BJ (cell line): ENCODE results near the gene ECT2. TPM values are rescaled to one million over a fixed set of nuclear protein-coding genes. Genes with fewer than 3 reads are reported as not detected.

ENCODE experiments used
- CTCF ChIA-PET: fragments of 350-600 bp; formaldehyde crosslinking; extraction: SDS; loops from one replicate; lab custom pipeline; 2021; ENCODE audit warnings: antibody characterized with exemption, inconsistent platforms; lab: Yijun Ruan, JAX
- POLR2A ChIA-PET: fragments of 300-600 bp; sonication (Branson Sonifier 250); formaldehyde crosslinking; extraction: SDS; loops from one replicate; lab custom pipeline; 2021; ENCODE audit warnings: antibody characterized with exemption; lab: Charles Lee
- DNase-seq: peaks from one replicate; pipeline ENCODE4 v3.0.0-alpha.2; 2011; ENCODE audit warnings: low read depth
- H3K27me3 ChIP-seq: 2 replicates; pipeline ENCODE4 v1.6.0; 2011; ENCODE audit warnings: low read length; ENCODE audit not compliant: control insufficient read depth, insufficient read depth
- H3K36me3 ChIP-seq: 2 replicates; pipeline ENCODE4 v1.5.1; 2011; ENCODE audit warnings: low read length; ENCODE audit not compliant: control insufficient read depth, insufficient read depth
- H3K4me3 ChIP-seq: 2 replicates; pipeline ENCODE4 v1.5.1; 2011; ENCODE audit warnings: low read depth, mild to moderate bottlenecking, control low read depth, low read length
- CTCF ChIP-seq: IDR thresholded peaks from 2 replicates; pipeline ENCODE4 v1.5.1; 2011; ENCODE audit warnings: low read depth, mild to moderate bottlenecking, control low read depth, inconsistent platforms, low read length, moderate library complexity; ENCODE audit not compliant: insufficient read depth
- polyA plus RNA-seq: library from polyadenylated mRNA; depleted of rRNA; stranded (reverse); fragments of >200 nt; gene quantifications from 2 replicates; pipeline ENCODE4 v1.2.3, GENCODE V29; 2011

Gene ECT2
- polyA plus RNA-seq, 1 experiment = 15.3 TPM

- ChIA-PET POLR2A (no interaction called here), CTCF (interaction anchor here (1.2 to 1.8 kb wide), 2 partner anchors 8 to 180 kb away, joined by 4 to 5 read pairs; no protein-coding TSS in a partner anchor)
- TF ChIP-seq CTCF = no peak
- Histone ChIP-seq H3K27me3 (no peaks in the 10 kb centered on the region), H3K36me3 (no peaks in the 10 kb centered on the region), H3K4me3 (no peak overlapping the region)
- no peak for DNase-seq
Observed at GRCh38 chr3:172832983-172833382, 82.5 kb downstream of the ECT2 start.

GRCh38 chr3:172836390-172836997, 86.0 kb downstream of the ECT2 start:
- ChIA-PET POLR2A (no interaction called here), CTCF (interaction anchor here (0.6 to 2.2 kb wide), 7 partner anchors 10 to 212 kb away, joined by 3 to 6 read pairs (median 3); no protein-coding TSS in a partner anchor)
- Histone ChIP-seq H3K27me3 (0 out of 2 replicates have a peak, but pooled peaks cover 1% of the 10 kb centered on the region), H3K36me3 (no peaks in the 10 kb centered on the region), H3K4me3 (no peak overlapping the region)
- no peak for DNase-seq
- peak; percentile 69 for TF ChIP-seq CTCF

GRCh38 chr3:172839679-172840078, 89.2 kb downstream of the ECT2 start:
- Histone ChIP-seq H3K27me3 (0 out of 2 replicates have a peak, but pooled peaks cover 1% of the 10 kb centered on the region), H3K4me3 (no peak overlapping the region), H3K36me3 (no peaks in the 10 kb centered on the region)
- POLR2A ChIA-PET = no interaction called here
- no peak for DNase-seq
- CTCF ChIA-PET = interaction anchor here (0.6 to 1.4 kb wide), 3 partner anchors 9 to 194 kb away, joined by 3 to 4 read pairs (median 3); no protein-coding TSS in a partner anchor
- TF ChIP-seq CTCF = no peak

GRCh38 chr3:172840463-172840862, 89.9 kb downstream of the ECT2 start:
- no peaks in the 10 kb centered on the region for H3K36me3 ChIP-seq
- POLR2A ChIA-PET = no interaction called here
- H3K4me3 ChIP-seq = no peak overlapping the region
- DNase-seq = no peak
- TF ChIP-seq CTCF = no peak
- CTCF ChIA-PET = no interaction called here
- 0 out of 2 replicates have a peak, but pooled peaks cover 1% of the 10 kb centered on the region for H3K27me3 ChIP-seq

GRCh38 chr3:172840913-172841312, 90.4 kb downstream of the ECT2 start:
- Histone ChIP-seq H3K36me3 (no peaks in the 10 kb centered on the region), H3K27me3 (0 out of 2 replicates have a peak, but pooled peaks cover 1% of the 10 kb centered on the region), H3K4me3 (no peak overlapping the region)
- ChIA-PET CTCF (no interaction called here), POLR2A (no interaction called here)
- no peak for TF ChIP-seq CTCF
- no peak for DNase-seq
